GM12891 (cell line): ENCODE measurements around the gene KLF9.

Source experiments
- DNase-seq: peaks from one replicate; pipeline ENCODE4 v3.0.0; 2011; ENCODE audit warnings: low spot score; ENCODE audit not compliant: insufficient read length
- FAIRE-seq: peaks from 2 replicates; lab custom pipeline; 2011; peaks lifted over from hg19 to GRCh38; lab: Jason Lieb, UNC
- PAX5 ChIP-seq: IDR thresholded peaks from 2 replicates; pipeline ENCODE4 v1.6.1; 2011; ENCODE audit warnings: low read length, moderate library complexity, mild to moderate bottlenecking; ENCODE audit not compliant: insufficient read depth, severe bottlenecking
- POLR2A ChIP-seq: IDR thresholded peaks from 2 replicates; pipeline ENCODE4 v1.6.1; 2011; ENCODE audit warnings: low read depth, low read length, control low read depth
- POLR2AphosphoS5 ChIP-seq: IDR thresholded peaks from 2 replicates; pipeline ENCODE4 v1.6.1; 2011; ENCODE audit warnings: low read depth, low read length, control low read depth
- POU2F2 ChIP-seq: IDR thresholded peaks from 2 replicates; pipeline ENCODE4 v1.6.1; 2011; ENCODE audit warnings: low read depth, mild to moderate bottlenecking, control low read depth, low read length, moderate library complexity
- SPI1 ChIP-seq: IDR thresholded peaks from 2 replicates; pipeline ENCODE4 v1.6.1; 2011; ENCODE audit warnings: low read depth, low read length, control low read depth
- TAF1 ChIP-seq: IDR thresholded peaks from 2 replicates; pipeline ENCODE4 v1.6.1; 2011; ENCODE audit warnings: low read depth, low read length, control low read depth

Gene KLF9

GRCh38 chr9:70411930-70412831 is 2.3 kb downstream of the KLF9 start:
- FAIRE-seq: peak; percentile 51
- DNase-seq: peak; percentile 31

DNA sequence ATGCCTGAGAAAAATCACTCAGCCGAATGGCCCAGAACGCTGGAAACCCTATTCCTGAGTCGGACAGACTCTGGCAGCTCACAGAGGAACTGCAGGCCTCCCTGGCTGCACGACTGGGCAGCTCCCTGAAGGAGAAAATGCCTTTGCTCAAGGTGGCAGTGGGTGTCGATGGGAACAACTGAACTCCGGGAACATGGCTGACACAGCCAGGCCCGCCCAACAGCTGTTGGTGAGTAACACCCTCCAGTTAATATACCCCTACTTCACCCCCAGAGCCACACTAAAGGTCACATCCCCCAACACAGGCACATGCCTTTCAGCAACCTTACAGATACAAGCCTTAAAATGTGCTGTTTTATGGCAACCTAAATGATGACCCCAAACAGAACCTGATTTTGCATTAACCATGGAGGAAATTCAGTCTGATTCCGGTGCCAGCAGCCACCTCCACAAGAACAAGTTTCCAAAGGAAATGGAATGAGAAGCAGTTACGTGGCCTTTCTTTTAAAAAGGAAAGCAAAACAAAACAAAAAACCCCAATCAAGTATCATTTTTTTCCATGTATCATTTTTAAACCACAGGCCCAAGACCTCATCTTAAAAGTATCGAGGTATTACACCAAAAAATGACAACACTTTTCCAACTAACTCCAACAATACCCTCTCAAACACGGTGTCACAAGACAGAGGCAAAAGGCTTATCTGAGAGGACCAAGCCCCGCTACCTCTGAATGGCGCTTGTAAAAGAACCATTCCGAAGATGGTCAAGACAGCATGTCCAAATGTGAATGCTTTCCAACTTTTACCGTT is 3.1 kb downstream of the KLF9 start:
- peak; percentile 16 for FAIRE-seq
- TF ChIP-seq POLR2AphosphoS5 (no peak), PAX5 (no peak)

More at GRCh38 chr9:70411930-70412831, 2.3 kb downstream of the KLF9 start:
- TF ChIP-seq POLR2A: no peak
- no peak for TF ChIP-seq TAF1
- TF ChIP-seq PAX5: no peak
- TF ChIP-seq SPI1: no peak
- TF ChIP-seq POU2F2: no peak
- TF ChIP-seq POLR2AphosphoS5: no peak

DNA sequence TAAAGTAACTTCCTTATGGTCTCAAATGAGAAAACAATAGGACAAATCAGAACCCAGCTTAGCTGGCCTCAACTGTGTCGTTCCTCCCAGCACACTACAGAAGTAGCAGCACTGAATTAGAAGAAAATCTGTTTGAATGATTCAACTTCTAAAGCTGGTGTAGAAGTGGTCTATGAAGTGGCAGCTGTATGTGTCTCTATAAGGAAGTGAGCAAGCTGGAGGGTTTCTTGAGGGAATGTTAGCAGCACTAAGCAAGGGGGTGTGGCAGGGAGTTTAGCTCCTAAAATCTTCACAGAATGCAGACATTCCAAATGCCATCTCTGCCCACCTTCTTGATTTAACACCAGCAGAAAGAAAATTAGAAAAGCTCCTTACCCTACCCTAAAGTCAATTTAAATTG is 4.1 kb downstream of the KLF9 start:
- no peak for DNase-seq
- TF ChIP-seq SPI1 (peak; percentile 49), POLR2A (no peak), POU2F2 (no peak)
- FAIRE-seq: peak; percentile 50

More for the DNA sequence above, 3.1 kb downstream of the KLF9 start:
- DNase-seq: no peak

GRCh38 chr9:70409800-70410199 is 4.7 kb downstream of the KLF9 start:
- FAIRE-seq: no peak
- TF ChIP-seq SPI1: no peak
- no peak for TF ChIP-seq POLR2A
- no peak for TF ChIP-seq POU2F2
- TF ChIP-seq PAX5: no peak
- no peak for TF ChIP-seq TAF1
- no peak for TF ChIP-seq POLR2AphosphoS5
- no peak for DNase-seq

- no peak for DNase-seq
- no peak for TF ChIP-seq POU2F2
- TF ChIP-seq PAX5: no peak
- no peak for TF ChIP-seq SPI1
- TF ChIP-seq TAF1: no peak
- TF ChIP-seq POLR2AphosphoS5: no peak
- no peak for TF ChIP-seq POLR2A
- FAIRE-seq: no peak
Observed at GRCh38 chr9:70409280-70409679, 5.2 kb downstream of the KLF9 start.

DNA sequence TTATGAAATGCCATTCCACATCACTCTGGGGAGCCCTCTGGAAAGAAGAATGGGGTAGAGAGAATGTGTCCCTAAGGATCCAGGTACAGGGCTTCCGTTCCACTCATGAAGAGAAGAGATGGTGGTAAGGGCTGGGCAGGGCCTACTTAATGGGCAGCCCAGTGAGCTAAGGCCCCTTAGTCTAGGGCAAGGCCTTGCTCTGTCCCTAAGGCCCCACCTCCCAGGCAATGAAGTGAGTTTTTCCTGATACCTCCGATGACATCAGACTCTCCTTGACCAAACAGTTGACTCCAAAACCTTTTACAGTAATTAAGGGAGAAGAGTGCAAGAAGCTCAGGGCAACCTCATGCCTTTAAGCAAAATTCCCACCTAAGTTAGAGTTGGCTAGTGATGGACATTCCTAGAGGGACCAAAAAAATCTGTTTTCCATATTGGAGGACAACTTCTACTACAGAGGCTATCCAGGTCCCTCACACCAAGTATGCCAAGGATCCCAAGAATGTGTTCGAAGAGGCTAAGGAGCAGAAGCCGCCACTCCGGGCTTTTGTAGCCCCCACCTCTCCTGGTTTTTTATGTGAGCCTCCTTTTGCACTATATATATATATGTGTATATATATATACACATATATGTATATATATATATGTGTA is 5.9 kb downstream of the KLF9 start:
- FAIRE-seq: no peak
- TF ChIP-seq PAX5: no peak
- TF ChIP-seq TAF1: no peak
- no peak for TF ChIP-seq POLR2AphosphoS5
- no peak for TF ChIP-seq POLR2A
- no peak for TF ChIP-seq SPI1
- TF ChIP-seq POU2F2: no peak
- no peak for DNase-seq

DNA sequence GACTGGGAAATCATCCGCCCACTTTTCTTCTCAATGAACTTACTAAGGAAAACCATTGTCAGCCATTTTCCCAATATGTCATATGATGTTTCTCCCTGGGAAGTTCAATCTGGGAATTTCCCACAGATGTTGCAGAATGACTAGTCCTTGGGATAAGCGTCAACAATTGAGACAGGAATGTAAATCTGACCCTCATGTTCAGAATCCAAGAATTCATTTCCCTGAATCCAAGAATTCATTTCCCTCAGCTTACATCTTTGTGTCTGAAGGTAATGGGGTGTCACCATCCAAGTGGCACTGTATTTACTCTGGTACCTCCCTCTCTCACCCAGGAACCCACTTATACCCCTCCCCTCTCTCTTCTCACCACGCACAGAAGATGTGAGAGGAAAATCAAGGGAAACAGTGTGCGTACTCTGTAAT is 7.4 kb downstream of the KLF9 start:
- FAIRE-seq (no peak), DNase-seq (no peak)
- no peak for TF ChIP-seq SPI1
- no peak for TF ChIP-seq POLR2AphosphoS5
- no peak for TF ChIP-seq POLR2A
- no peak for TF ChIP-seq PAX5
- TF ChIP-seq TAF1: no peak
- TF ChIP-seq POU2F2: no peak

DNA sequence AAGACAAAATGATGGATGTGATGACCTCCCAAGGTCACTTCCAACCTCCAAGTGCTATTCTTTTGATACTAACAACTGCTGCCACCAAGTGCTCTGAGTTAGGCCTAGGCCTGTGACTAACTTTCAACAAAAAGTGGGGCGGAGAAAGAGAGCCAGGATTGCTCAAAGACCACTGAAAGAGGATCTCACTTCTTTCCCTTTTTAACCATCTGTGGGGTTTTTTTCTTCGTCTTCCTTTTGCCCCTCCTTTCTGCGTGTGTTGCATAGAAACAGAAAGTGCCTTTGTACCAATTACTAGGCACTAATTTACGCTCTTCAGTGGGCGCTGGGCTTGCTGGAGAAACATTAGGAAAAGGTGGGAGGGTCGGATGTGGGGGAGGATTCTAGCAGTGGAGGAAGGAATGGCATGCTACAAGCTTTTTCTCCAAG is 8.0 kb downstream of the KLF9 start:
- FAIRE-seq: peak; percentile 51
- DNase-seq: no peak
- TF ChIP-seq POLR2AphosphoS5 (no peak), POLR2A (no peak), PAX5 (no peak), SPI1 (no peak), POU2F2 (no peak), TAF1 (no peak)

- FAIRE-seq (peak; percentile 40), DNase-seq (no peak)
- TF ChIP-seq SPI1: no peak
- TF ChIP-seq TAF1: no peak
- no peak for TF ChIP-seq PAX5
- no peak for TF ChIP-seq POU2F2
- no peak for TF ChIP-seq POLR2AphosphoS5
- TF ChIP-seq POLR2A: no peak
Observed at GRCh38 chr9:70405808-70406433, 8.5 kb downstream of the KLF9 start.
